Testis (tissue), 2 donors: ENCODE results near the gene IQCF5.

Source experiments
- POLR2A ChIP-seq: fragments of 450-650 bp; IDR thresholded peaks from one replicate; pipeline ENCODE4 v1.6.1; 2017; ENCODE audit warnings: antibody characterized with exemption, mild to moderate bottlenecking, moderate library complexity
- TF ChIP-seq, protein P1 (sequence below), 3 experiments: fragments of 450-650 bp in 2 of 3; fragments of 200-600 bp in 1 of 3; sonication (generic) in 1 of 3; IDR thresholded peaks; one replicate each; pipeline ENCODE4 v1.5.1; 2016 to 2019; ENCODE audit warnings: antibody characterized with exemption in 3 of 3, mild to moderate bottlenecking in 2 of 3, moderate library complexity in 1 of 3

DNA sequence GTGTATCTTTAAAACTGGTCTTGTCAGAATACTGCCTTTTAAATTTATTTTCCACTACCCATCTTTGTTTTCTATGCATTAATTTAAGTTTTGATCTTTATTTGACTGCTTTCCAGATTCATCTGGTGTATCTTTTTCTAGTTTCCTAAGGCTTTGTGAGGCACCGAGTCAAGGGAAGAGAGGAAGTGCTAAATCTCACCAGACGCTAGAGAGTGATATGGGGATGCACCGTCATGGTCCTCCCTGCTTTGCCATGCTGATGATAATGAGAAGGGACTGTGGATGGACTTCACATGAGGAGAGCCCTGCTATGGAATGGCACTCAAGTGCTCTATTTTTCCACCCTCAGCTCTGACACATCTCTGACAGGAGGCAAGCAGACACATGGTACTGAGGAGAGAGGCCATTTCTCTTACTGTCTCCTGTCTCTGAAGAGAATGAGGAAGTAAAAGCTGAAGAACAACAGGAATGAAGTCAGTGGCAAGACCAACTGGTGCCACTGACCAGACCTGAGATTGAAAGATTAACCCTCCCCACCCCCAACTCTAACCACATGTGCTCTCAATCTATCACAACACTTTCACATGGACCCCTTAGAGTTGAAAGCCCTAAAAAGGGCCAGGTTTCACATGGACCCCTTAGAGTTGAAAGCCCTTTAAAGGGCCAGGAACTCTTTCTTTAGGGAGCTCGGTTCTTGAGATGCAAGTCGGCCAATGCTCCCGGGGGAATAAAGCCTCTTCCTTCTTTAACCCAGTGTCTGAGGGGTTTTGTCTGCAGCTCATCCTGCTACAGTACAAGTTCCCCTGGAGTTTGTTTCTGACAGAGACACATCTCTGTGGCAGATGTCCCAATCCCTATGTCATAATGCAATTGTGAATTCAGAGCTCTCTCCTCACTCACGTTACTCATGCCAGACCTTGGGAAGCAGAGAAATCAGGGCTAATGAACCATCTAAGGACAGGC, 14.4 kb downstream of the IQCF5 start, which contains the start of gene IQCF2:
- TF ChIP-seq, protein P1, sequence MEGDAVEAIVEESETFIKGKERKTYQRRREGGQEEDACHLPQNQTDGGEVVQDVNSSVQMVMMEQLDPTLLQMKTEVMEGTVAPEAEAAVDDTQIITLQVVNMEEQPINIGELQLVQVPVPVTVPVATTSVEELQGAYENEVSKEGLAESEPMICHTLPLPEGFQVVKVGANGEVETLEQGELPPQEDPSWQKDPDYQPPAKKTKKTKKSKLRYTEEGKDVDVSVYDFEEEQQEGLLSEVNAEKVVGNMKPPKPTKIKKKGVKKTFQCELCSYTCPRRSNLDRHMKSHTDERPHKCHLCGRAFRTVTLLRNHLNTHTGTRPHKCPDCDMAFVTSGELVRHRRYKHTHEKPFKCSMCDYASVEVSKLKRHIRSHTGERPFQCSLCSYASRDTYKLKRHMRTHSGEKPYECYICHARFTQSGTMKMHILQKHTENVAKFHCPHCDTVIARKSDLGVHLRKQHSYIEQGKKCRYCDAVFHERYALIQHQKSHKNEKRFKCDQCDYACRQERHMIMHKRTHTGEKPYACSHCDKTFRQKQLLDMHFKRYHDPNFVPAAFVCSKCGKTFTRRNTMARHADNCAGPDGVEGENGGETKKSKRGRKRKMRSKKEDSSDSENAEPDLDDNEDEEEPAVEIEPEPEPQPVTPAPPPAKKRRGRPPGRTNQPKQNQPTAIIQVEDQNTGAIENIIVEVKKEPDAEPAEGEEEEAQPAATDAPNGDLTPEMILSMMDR (IDR thresholded peaks at IDR 0.05) = no peak
- TF ChIP-seq POLR2A = no peak
